ENCODE data around the gene PCSK5. TPM values are rescaled to one million over a fixed set of nuclear protein-coding genes. Genes with fewer than 3 reads are reported as not detected.

Gene PCSK5
- polyA plus RNA-seq, 1 donor, result 123 TPM

DNA sequence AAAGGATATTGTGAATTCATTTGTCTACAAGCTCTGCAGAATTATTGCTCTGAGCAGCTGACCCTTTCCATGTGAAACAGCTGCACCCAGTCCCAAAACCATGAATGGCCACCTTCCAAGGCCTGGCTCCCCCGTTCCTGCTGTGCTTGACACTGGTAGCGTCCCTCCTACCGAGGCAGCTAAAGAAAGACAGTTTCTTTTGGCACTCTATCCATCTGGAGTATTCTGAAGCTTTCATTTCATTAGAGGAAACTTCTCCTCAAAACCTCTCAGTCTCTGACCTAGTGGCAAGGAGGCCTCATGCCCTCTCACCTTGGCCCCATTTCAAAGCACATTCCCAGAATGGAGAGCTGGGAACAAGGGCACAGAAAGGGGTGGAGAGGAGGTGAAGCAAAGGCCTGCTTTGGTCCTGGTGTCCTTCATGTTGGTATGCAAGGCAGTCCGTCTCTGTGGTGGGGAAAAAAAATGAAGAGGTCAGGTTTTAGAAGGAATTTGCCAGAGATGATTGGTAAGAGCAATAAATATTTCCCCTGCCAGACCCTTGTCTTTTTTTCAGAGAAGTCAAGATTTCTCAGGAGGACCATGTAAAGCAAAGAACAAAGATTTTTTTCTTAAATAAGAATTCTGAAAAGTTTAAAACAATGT lies 271.7 kb downstream of the PCSK5 start:
- 80% methylated on average over 1 of the region's 4 CpGs for WGBS (ENCODE audit: insufficient coverage, low lambda C conversion rate)
- Histone ChIP-seq H3K4me3 (ENCODE audit: low read length) (no peak overlapping the region), H3K27me3 (ENCODE audit: control insufficient read depth, insufficient read depth, low read length) (no peaks in the 10 kb centered on the region), H3K27ac (ENCODE audit: low read length) (no peak overlapping the region), H3K9me3 (ENCODE audit: control insufficient read depth, low read depth, low read length) (no peaks in the 10 kb centered on the region), H3K36me3 (ENCODE audit: control insufficient read depth, insufficient read depth, low read length) (peaks cover 80% of the 10 kb centered on the region), H3K4me1 (ENCODE audit: control insufficient read depth, insufficient read depth, low read length) (no peaks in the 10 kb centered on the region)
- DNase-seq, result no peak

DNA sequence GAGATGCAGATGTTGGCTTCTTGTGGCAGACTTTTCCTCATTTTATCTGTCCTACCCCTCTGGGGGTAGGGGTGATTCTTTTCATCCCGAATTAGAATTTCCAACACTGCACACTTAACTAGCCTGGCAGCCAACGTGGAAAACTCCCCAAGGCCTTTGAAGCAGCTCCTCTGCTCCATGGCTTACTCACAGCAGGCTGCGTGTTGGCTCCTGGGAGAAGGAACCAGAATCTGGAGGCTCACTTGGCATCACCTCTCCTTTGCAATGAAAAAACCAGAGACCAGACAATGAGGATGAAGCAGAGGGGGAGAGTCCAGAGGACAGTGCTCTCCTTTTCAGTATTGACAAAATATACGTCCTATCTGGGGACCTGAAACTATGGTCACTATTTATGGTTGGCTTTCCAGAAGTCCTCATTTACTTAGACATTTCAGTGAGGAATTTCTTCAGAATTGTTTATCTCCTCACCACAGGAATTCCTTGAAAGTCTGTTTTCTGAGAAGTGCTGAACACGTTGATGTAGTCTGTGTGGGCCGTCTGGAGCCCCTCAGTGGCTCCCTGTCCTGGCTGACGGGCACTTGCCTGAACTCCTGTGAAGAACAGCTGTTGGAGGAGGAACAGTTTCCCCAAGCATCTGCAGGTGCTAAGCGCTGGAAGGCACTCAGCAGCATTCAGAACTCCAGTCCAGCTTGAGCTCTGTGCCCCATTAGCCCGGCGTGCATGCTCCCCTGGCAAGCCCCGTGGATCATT lies 272.5 kb downstream of the PCSK5 start:
- Histone ChIP-seq H3K4me1 (ENCODE audit: control insufficient read depth, insufficient read depth, low read length) (no peaks in the 10 kb centered on the region), H3K27me3 (ENCODE audit: control insufficient read depth, insufficient read depth, low read length) (no peaks in the 10 kb centered on the region), H3K27ac (ENCODE audit: low read length) (no peak overlapping the region), H3K4me3 (ENCODE audit: low read length) (no peak overlapping the region), H3K36me3 (ENCODE audit: control insufficient read depth, insufficient read depth, low read length) (peaks cover 78% of the 10 kb centered on the region), H3K9me3 (ENCODE audit: control insufficient read depth, low read depth, low read length) (no peaks in the 10 kb centered on the region)
- peak in 1 of 2 donors; percentile 26 for DNase-seq
- WGBS (ENCODE audit: insufficient coverage, low lambda C conversion rate), result 100% methylated on average over 1 of the region's 11 CpGs

DNA sequence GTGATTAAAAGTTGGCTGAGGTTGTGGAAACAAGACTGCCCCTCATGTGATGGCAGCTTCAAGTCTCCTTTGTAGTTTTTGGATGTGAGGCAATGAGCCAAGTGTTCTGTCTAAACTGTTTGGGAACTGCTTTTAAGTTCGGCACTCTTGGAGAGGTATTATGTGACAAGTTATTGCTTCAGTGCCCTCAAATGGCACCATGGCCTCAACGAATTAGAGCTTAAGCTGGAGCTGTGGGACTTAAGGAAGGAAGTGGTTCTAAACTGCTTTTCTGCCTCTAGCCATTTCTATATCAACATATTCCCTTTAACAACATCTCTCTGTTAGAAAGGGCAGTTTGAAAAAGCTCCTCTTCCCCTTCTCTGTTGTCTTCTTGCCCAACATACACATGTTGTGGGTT lies 276.1 kb downstream of the PCSK5 start:
- H3K27me3 ChIP-seq (ENCODE audit: control insufficient read depth, insufficient read depth, low read length), result no peaks in the 10 kb centered on the region
- H3K9me3 ChIP-seq (ENCODE audit: control insufficient read depth, low read depth, low read length), result no peaks in the 10 kb centered on the region
- H3K36me3 ChIP-seq (ENCODE audit: control insufficient read depth, insufficient read depth, low read length), result peaks cover 78% of the 10 kb centered on the region
- WGBS (ENCODE audit: insufficient coverage, low lambda C conversion rate), result no CpG with 5 or more reads among the region's 2 CpGs
- no peak overlapping the region for H3K4me3 ChIP-seq (ENCODE audit: low read length)
- no peak for DNase-seq
- H3K27ac ChIP-seq (ENCODE audit: low read length), result no peak overlapping the region
- no peaks in the 10 kb centered on the region for H3K4me1 ChIP-seq (ENCODE audit: control insufficient read depth, insufficient read depth, low read length)

DNA sequence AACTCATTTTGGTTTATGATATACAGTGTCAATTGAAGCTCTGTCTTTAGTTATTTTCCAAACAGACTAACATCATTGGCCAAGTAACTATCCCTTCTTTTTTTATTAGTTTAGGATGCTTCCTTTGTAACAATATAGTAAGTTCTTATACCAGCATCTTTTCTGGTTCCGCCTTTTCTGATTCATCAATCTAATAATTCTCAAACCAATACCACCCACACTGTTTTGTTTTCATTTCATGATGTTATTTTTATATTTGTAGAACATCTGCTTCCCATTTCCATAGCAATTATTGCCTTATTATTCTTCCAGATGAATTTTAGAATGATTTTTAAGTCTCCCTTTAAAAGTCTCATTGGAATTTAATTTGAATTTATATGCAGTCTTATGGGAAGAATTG lies 285.7 kb downstream of the PCSK5 start:
- no peaks in the 10 kb centered on the region for H3K27me3 ChIP-seq (ENCODE audit: control insufficient read depth, insufficient read depth, low read length)
- peaks cover 37% of the 10 kb centered on the region for H3K36me3 ChIP-seq (ENCODE audit: control insufficient read depth, insufficient read depth, low read length)
- DNase-seq, result no peak
- no peak overlapping the region for H3K27ac ChIP-seq (ENCODE audit: low read length)
- H3K9me3 ChIP-seq (ENCODE audit: control insufficient read depth, low read depth, low read length), result no peaks in the 10 kb centered on the region
- peaks cover 9% of the 10 kb centered on the region for H3K4me1 ChIP-seq (ENCODE audit: control insufficient read depth, insufficient read depth, low read length)
- WGBS (ENCODE audit: insufficient coverage, low lambda C conversion rate), result 0% methylated on average over 1 of the region's 1 CpG
- H3K4me3 ChIP-seq (ENCODE audit: low read length), result no peak overlapping the region

DNA sequence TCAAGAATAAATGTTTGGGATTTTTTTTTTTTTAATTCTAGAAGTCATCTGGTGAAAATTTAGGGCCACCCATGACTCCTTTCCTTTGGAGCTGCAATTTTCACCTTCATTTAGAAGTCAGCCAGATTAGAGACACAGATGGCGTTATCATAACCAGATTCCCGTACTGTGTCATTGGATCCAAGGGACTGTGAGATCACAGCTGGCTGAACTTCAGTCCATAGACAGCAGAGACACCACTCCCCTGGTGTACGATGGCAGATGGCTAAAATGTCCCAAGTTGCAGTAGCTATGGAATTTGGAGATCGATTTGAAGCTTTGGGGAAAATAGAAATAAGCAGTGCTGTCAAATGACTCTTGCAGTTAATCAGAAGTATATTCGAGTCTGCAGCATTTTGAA lies 287.5 kb downstream of the PCSK5 start:
- no CpG with 5 or more reads among the region's 5 CpGs for WGBS (ENCODE audit: insufficient coverage, low lambda C conversion rate)
- Histone ChIP-seq H3K27me3 (ENCODE audit: control insufficient read depth, insufficient read depth, low read length) (no peaks in the 10 kb centered on the region), H3K27ac (ENCODE audit: low read length) (no peak overlapping the region), H3K9me3 (ENCODE audit: control insufficient read depth, low read depth, low read length) (no peaks in the 10 kb centered on the region), H3K36me3 (ENCODE audit: control insufficient read depth, insufficient read depth, low read length) (peaks cover 47% of the 10 kb centered on the region), H3K4me1 (ENCODE audit: control insufficient read depth, insufficient read depth, low read length) (peaks cover 12% of the 10 kb centered on the region), H3K4me3 (ENCODE audit: low read length) (no peak overlapping the region)
- no peak for DNase-seq

DNA sequence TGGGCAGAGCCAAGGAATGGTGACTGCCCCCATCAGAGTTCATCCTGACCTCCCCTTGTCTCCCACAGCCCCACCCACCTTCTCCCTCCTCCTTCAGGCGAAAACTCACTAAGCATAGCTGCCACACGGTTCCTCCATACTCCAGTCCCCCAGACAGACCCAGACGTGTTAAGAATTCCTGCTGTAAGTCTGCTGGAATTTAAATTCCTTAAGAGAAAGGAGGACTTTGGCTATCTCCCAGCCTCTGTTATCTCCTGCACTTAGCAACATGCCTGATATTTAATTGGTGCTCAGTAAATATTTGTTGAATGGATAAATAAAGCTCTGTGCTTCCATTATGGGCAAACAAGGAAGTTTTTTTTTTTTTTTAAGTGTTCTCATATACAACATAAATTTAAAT lies 290.1 kb downstream of the PCSK5 start:
- Histone ChIP-seq H3K27me3 (ENCODE audit: control insufficient read depth, insufficient read depth, low read length) (no peaks in the 10 kb centered on the region), H3K36me3 (ENCODE audit: control insufficient read depth, insufficient read depth, low read length) (peaks cover 63% of the 10 kb centered on the region), H3K4me3 (ENCODE audit: low read length) (no peak overlapping the region), H3K4me1 (ENCODE audit: control insufficient read depth, insufficient read depth, low read length) (peaks cover 12% of the 10 kb centered on the region), H3K9me3 (ENCODE audit: control insufficient read depth, low read depth, low read length) (no peaks in the 10 kb centered on the region), H3K27ac (ENCODE audit: low read length) (peak overlapping the region; percentile 35)
- WGBS (ENCODE audit: insufficient coverage, low lambda C conversion rate), result no CpG with 5 or more reads among the region's 3 CpGs
- peak; percentile 44 to 75 for DNase-seq

DNA sequence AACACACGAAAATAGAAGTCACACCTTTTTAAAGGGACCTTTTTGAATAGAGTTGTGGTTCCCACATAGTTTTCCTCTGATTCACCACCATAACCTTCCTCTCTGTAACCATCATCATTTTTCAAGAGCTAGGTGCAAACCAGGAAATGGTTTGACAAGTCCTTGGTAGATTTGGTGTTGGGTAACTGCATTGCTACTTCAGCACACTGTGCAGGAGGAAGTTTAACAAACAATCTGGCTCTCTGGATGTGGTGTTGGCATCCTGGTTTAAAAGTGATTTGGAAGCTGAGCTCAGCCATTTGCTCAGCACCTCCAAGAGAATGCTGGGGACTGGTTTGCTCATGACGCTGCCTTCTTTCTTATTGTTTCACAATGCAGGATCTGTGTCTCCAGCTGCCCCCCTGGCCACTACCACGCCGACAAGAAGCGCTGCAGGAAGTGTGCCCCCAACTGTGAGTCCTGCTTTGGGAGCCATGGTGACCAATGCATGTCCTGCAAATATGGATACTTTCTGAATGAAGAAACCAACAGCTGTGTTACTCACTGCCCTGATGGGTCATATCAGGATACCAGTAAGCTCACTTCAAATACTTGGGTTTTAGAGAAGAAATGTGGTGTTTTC lies 290.7 kb downstream of the PCSK5 start:
- DNase-seq, result peak in 1 of 2 donors; percentile 37
- no peaks in the 10 kb centered on the region for H3K9me3 ChIP-seq (ENCODE audit: control insufficient read depth, low read depth, low read length)
- H3K27me3 ChIP-seq (ENCODE audit: control insufficient read depth, insufficient read depth, low read length), result no peaks in the 10 kb centered on the region
- H3K36me3 ChIP-seq (ENCODE audit: control insufficient read depth, insufficient read depth, low read length), result peaks cover 64% of the 10 kb centered on the region
- peak overlapping the region; percentile 33 for H3K27ac ChIP-seq (ENCODE audit: low read length)
- H3K4me3 ChIP-seq (ENCODE audit: low read length), result no peak overlapping the region
- WGBS (ENCODE audit: insufficient coverage, low lambda C conversion rate), result no CpG with 5 or more reads among the region's 5 CpGs
- H3K4me1 ChIP-seq (ENCODE audit: control insufficient read depth, insufficient read depth, low read length), result peaks cover 12% of the 10 kb centered on the region

DNA sequence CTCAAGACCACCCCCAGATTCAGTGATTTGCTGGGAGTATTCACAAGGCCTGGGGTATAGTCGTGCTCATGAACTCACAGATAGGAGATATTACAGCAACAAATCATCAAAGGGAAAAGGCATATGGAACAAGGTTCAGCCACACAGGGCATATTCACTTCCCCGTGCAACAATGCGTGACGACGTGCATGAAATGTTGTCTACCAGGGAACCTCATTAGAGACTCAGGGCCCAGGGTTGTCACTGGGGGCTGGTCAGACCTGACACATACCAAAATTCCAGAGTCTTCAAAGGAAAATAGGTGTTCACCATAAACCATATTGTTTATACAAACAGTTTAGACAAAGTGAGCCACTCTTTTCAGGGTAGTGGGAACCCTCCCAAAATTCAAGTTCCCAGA lies 291.3 kb downstream of the PCSK5 start:
- no peaks in the 10 kb centered on the region for H3K27me3 ChIP-seq (ENCODE audit: control insufficient read depth, insufficient read depth, low read length)
- no peaks in the 10 kb centered on the region for H3K9me3 ChIP-seq (ENCODE audit: control insufficient read depth, low read depth, low read length)
- WGBS (ENCODE audit: insufficient coverage, low lambda C conversion rate), result 100% methylated on average over 1 of the region's 5 CpGs
- H3K4me3 ChIP-seq (ENCODE audit: low read length), result no peak overlapping the region
- peaks cover 69% of the 10 kb centered on the region for H3K36me3 ChIP-seq (ENCODE audit: control insufficient read depth, insufficient read depth, low read length)
- H3K27ac ChIP-seq (ENCODE audit: low read length), result no peak overlapping the region
- no peak for DNase-seq
- H3K4me1 ChIP-seq (ENCODE audit: control insufficient read depth, insufficient read depth, low read length), result peaks cover 12% of the 10 kb centered on the region

DNA sequence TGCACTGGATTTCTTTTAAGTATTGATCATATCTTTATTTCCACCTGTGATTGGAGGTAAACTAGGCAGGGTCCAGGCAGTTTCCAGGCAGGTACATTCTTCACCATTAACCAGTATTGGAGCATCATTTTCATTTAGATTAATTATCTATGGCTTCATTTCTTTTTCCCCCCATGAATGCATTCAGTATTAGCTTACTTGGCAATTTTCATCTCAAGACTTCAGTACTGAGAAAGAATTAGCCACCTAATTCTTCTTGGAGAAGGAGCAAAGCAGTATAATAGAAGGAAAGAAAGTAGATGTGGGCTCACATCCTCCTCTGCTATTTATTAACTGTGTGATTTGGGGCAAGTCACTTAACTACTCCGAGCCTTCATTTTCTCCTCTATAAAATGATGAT lies 295.0 kb downstream of the PCSK5 start:
- H3K27ac ChIP-seq (ENCODE audit: low read length), result no peak overlapping the region
- no peaks in the 10 kb centered on the region for H3K27me3 ChIP-seq (ENCODE audit: control insufficient read depth, insufficient read depth, low read length)
- no peak for DNase-seq
- no peaks in the 10 kb centered on the region for H3K9me3 ChIP-seq (ENCODE audit: control insufficient read depth, low read depth, low read length)
- peaks cover 76% of the 10 kb centered on the region for H3K36me3 ChIP-seq (ENCODE audit: control insufficient read depth, insufficient read depth, low read length)
- peaks cover 9% of the 10 kb centered on the region for H3K4me1 ChIP-seq (ENCODE audit: control insufficient read depth, insufficient read depth, low read length)
- no peak overlapping the region for H3K4me3 ChIP-seq (ENCODE audit: low read length)
- 67% methylated on average over 1 of the region's 1 CpG for WGBS (ENCODE audit: insufficient coverage, low lambda C conversion rate)

DNA sequence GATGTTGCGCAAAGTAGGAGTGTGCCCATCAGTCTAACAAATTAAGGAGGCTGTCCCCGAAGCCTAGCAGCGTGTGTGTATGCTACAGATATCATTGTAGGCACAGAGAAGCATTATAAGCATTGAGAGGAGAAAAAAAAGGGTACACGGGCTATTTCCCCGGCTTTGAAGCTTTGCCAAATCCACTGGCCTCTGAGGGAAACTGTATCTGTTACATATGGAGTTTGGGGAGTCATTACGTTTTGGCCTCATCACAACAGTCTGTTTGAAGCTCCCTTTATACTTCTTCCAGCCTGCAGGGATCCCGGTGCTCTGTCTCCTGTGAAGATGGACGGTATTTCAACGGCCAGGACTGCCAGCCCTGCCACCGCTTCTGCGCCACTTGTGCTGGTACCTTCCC lies 297.8 kb downstream of the PCSK5 start:
- H3K9me3 ChIP-seq (ENCODE audit: control insufficient read depth, low read depth, low read length), result no peaks in the 10 kb centered on the region
- DNase-seq, result no peak
- H3K4me3 ChIP-seq (ENCODE audit: low read length), result no peak overlapping the region
- no peaks in the 10 kb centered on the region for H3K4me1 ChIP-seq (ENCODE audit: control insufficient read depth, insufficient read depth, low read length)
- 100% methylated on average over 2 of the region's 11 CpGs for WGBS (ENCODE audit: insufficient coverage, low lambda C conversion rate)
- H3K27me3 ChIP-seq (ENCODE audit: control insufficient read depth, insufficient read depth, low read length), result no peaks in the 10 kb centered on the region
- H3K36me3 ChIP-seq (ENCODE audit: control insufficient read depth, insufficient read depth, low read length), result peaks cover 77% of the 10 kb centered on the region
- H3K27ac ChIP-seq (ENCODE audit: low read length), result no peak overlapping the region

All from large intestine (tissue), 3 donors.